Subcutaneous abdominal adipose tissue (tissue), 5 donors: ENCODE data around the gene DPH1.

Experiments
- H3K27ac ChIP-seq: one replicate; pipeline ENCODE4 v1.7.0; 2013; ENCODE audit warnings: low read depth, mild to moderate bottlenecking, inconsistent platforms, low read length, moderate library complexity
- H3K27me3 ChIP-seq, 5 donors: one replicate each; pipeline ENCODE4 v1.7.0; 2013; ENCODE audit warnings: low read length in 5 of 5, inconsistent platforms in 1 of 5; ENCODE audit not compliant: control insufficient read depth in 5 of 5, insufficient read depth in 4 of 5
- H3K36me3 ChIP-seq, 5 donors: one replicate each; pipeline ENCODE4 v1.7.0; 2013; ENCODE audit warnings: low read length in 5 of 5; ENCODE audit not compliant: control insufficient read depth in 5 of 5, insufficient read depth in 5 of 5
- H3K4me1 ChIP-seq, 5 donors: one replicate each; pipeline ENCODE4 v1.7.0; 2013; ENCODE audit warnings: low read length in 5 of 5, mild to moderate bottlenecking in 3 of 5, moderate library complexity in 1 of 5; ENCODE audit not compliant: control insufficient read depth in 5 of 5, insufficient read depth in 5 of 5
- H3K4me3 ChIP-seq, 5 donors: one replicate each; pipeline ENCODE4 v1.7.0; 2013; ENCODE audit warnings: low read length in 5 of 5, low read depth in 1 of 5
- H3K9ac ChIP-seq, 5 donors: one replicate each; pipeline ENCODE4 v1.7.0; 2013; ENCODE audit warnings: low read length in 5 of 5, mild to moderate bottlenecking in 4 of 5, moderate library complexity in 3 of 5
- H3K9me3 ChIP-seq, 5 donors: one replicate each; pipeline ENCODE4 v1.7.0; 2013; ENCODE audit warnings: low read length in 5 of 5; ENCODE audit not compliant: control insufficient read depth in 5 of 5
- donor health status: healthy.
- donor health status: healthy.
- donor health status: healthy.
- donor health status: healthy.
- donor health status: healthy.

DPH1 gene

DNA sequence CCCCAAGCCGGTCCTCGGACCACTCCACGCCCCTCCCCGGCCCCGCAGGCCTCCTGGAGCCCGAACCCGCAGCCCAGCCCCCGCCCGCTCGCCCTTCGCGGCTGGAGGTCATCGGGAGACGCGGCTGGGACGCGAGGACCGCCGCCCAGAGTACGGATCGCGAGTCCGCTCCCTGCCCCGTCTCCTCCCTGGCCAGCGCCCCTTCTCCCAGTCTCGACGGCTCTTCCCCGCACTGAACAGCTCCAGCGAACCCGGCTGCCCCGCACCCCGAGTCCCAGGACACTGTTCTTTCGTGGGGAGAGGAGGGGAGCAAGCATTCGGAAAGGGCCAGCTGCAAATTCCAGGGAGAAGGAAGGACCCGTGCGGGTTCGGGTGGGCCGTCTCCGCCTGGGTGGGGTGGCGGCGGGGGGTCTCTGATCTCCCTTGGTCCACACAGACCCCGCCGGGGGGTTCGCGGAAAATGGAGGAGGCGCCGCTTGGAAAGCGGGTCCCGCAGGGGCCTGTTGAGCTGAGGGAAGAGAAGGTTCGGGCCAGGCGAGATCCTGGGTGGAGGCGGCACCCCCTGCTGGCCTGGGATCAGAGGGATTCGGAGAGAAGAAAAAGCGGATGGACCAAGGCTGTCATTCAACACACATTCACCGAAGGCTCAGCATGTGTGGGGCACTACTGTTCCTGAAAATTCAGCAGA, 4.2 kb upstream of the DPH1 start:
- peaks cover 0 to 7% (median 4%) of the 10 kb centered on the region in 5 donors for H3K27me3 ChIP-seq
- peak overlapping the region in 3 of 5 donors; percentile 40 to 59 (median 53) for H3K9ac ChIP-seq
- H3K27ac ChIP-seq, result peak overlapping the region; percentile 50

GRCh38 chr17:2027528-2028233, 2.3 kb upstream of the DPH1 start:
- H3K4me3 ChIP-seq, result no peak overlapping the region
- H3K27ac ChIP-seq, result no peak overlapping the region
- H3K9me3 ChIP-seq, result no peaks in the 10 kb centered on the region
- H3K4me1 ChIP-seq, result peaks cover 5 to 59% (median 52%) of the 10 kb centered on the region in 5 donors
- H3K9ac ChIP-seq, result no peak overlapping the region
- H3K27me3 ChIP-seq, result peaks cover 0 to 7% (median 4%) of the 10 kb centered on the region in 5 donors
- peaks cover 0 to 2% (median 0%) of the 10 kb centered on the region in 5 donors for H3K36me3 ChIP-seq

More for the DNA sequence above, 4.2 kb upstream of the DPH1 start:
- Histone ChIP-seq H3K4me1 (peaks cover 2 to 56% (median 52%) of the 10 kb centered on the region in 5 donors), H3K9me3 (no peaks in the 10 kb centered on the region), H3K36me3 (no peaks in the 10 kb centered on the region), H3K4me3 (peak overlapping the region in 4 of 5 donors; percentile 62 to 88 (median 72))

GRCh38 chr17:2028234-2028614, 1.7 kb upstream of the DPH1 start:
- peaks cover 0 to 2% (median 0%) of the 10 kb centered on the region in 5 donors for H3K36me3 ChIP-seq
- peaks cover 0 to 7% (median 4%) of the 10 kb centered on the region in 5 donors for H3K27me3 ChIP-seq
- H3K4me1 ChIP-seq, result peaks cover 5 to 53% (median 46%) of the 10 kb centered on the region in 5 donors
- no peaks in the 10 kb centered on the region for H3K9me3 ChIP-seq
- H3K9ac ChIP-seq, result no peak overlapping the region
- H3K27ac ChIP-seq, result no peak overlapping the region
- no peak overlapping the region for H3K4me3 ChIP-seq

GRCh38 chr17:2028737-2029136, 1.2 kb upstream of the DPH1 start:
- Histone ChIP-seq H3K9me3 (no peaks in the 10 kb centered on the region), H3K36me3 (peaks cover 0 to 7% (median 4%) of the 10 kb centered on the region in 5 donors), H3K4me1 (peaks cover 5 to 49% (median 42%) of the 10 kb centered on the region in 5 donors), H3K4me3 (no peak overlapping the region), H3K9ac (no peak overlapping the region), H3K27me3 (peaks cover 0 to 7% (median 4%) of the 10 kb centered on the region in 5 donors), H3K27ac (no peak overlapping the region)

DNA sequence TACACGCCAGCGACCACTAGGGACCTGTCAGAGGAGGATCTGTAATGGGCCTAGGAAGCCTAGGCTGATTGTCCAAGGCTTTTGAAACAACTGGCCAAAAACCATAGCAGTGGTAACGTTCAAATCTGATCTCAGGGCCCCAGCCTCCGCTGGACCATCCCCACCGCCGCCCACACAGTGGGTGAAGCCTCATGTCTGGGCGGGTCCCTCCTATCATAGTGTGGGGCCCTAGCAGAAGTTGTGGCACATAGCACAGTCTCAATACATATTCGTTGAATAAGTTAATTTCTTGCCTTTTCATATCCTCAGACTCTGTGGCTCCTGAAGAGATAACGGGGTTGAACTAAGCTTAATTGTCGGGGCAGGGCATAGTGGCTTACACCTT, 818 bp downstream of the DPH1 start:
- Histone ChIP-seq H3K27ac (no peak overlapping the region), H3K36me3 (peaks cover 0 to 14% (median 9%) of the 10 kb centered on the region in 5 donors), H3K27me3 (peaks cover 0 to 7% (median 4%) of the 10 kb centered on the region in 5 donors), H3K4me3 (peak overlapping the region; percentile 96 to 99 (median 97)), H3K4me1 (peaks cover 5 to 30% (median 26%) of the 10 kb centered on the region in 5 donors), H3K9ac (peak overlapping the region; percentile 77 to 90 (median 88)), H3K9me3 (no peaks in the 10 kb centered on the region)

DNA sequence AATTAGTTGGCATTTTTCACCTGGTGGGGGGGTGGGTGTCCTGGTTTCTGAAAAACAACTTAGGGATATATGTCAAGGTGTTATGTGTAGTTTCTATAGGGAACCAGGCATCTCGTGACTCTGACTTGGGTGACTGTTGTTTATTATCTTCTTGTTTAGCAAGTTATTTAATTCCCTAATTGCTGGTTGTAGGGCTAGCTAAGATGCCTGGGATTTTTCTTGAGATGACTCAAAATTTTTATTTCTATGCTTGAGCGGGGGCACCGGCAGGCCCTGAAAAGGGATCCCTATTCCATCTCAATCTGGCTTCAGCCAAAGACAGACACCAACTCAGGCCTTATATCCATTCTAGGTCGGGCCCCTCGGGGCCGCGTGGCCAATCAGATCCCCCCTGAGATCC, 3.2 kb downstream of the DPH1 start:
- Histone ChIP-seq H3K36me3 (peaks cover 0 to 37% (median 30%) of the 10 kb centered on the region in 5 donors), H3K9me3 (no peaks in the 10 kb centered on the region), H3K4me3 (no peak overlapping the region), H3K4me1 (peaks cover 3 to 24% (median 21%) of the 10 kb centered on the region in 5 donors), H3K27ac (no peak overlapping the region), H3K27me3 (peaks cover 0 to 4% (median 0%) of the 10 kb centered on the region in 5 donors), H3K9ac (no peak overlapping the region)

- peaks cover 0 to 44% (median 34%) of the 10 kb centered on the region in 5 donors for H3K36me3 ChIP-seq
- H3K4me1 ChIP-seq, result peaks cover 3 to 24% (median 18%) of the 10 kb centered on the region in 5 donors
- H3K9me3 ChIP-seq, result no peaks in the 10 kb centered on the region
- no peak overlapping the region for H3K4me3 ChIP-seq
- no peak overlapping the region for H3K27ac ChIP-seq
- no peak overlapping the region for H3K9ac ChIP-seq
- H3K27me3 ChIP-seq, result no peaks in the 10 kb centered on the region
These were observed 4.2 kb downstream of the DPH1 start for GRCh38 chr17:2034157-2034556.

DNA sequence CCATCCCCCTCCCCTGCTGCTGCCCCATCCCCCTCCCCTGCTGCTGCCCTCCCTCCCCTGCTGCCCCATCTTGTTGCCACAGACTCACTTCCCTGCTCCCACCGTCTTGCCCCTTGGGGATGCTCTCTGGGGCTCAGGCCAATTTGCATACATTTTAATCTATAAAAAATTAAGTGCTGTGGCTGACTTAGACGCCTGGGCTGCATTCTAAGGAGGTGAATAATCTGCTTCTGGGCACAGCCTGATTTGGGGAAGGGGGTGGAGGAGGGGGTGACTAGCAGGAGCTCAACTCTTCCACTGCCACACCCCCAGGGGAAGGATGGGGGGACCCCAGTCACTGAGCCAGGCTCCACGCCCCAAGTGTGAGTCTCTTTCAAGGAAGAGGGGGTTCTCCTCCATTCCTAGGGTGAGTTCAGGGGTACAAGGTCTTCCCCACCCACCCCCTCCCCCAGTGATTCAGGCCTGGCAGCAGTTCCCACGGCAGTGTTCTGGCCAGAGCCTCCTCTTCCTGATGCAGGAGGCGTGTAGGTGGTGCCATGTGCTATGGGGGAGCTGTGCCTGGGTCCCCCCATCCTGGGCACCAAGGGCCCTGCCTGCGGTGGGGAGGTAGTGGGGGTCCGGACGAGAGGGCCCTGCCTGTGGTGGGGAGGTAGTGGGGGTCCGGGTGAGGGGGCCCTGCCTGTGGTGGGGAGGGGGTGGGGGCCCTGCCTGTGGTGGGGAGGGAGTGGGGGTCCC, 5.0 kb downstream of the DPH1 start:
- peaks cover 0 to 49% (median 36%) of the 10 kb centered on the region in 5 donors for H3K36me3 ChIP-seq

GRCh38 chr17:2035541-2036488, 5.9 kb downstream of the DPH1 start:
- peaks cover 3 to 11% (median 8%) of the 10 kb centered on the region in 5 donors for H3K4me1 ChIP-seq
- no peak overlapping the region for H3K4me3 ChIP-seq
- H3K36me3 ChIP-seq, result peaks cover 0 to 53% (median 42%) of the 10 kb centered on the region in 5 donors
- H3K9me3 ChIP-seq, result no peaks in the 10 kb centered on the region
- no peaks in the 10 kb centered on the region for H3K27me3 ChIP-seq
- no peak overlapping the region for H3K9ac ChIP-seq
- no peak overlapping the region for H3K27ac ChIP-seq

More for the DNA sequence above, 5.0 kb downstream of the DPH1 start:
- H3K4me3 ChIP-seq, result no peak overlapping the region
- H3K27me3 ChIP-seq, result no peaks in the 10 kb centered on the region
- peaks cover 3 to 19% (median 14%) of the 10 kb centered on the region in 5 donors for H3K4me1 ChIP-seq
- no peak overlapping the region for H3K27ac ChIP-seq
- no peaks in the 10 kb centered on the region for H3K9me3 ChIP-seq
- H3K9ac ChIP-seq, result no peak overlapping the region
